Activated T-cell treated with anti-CD3 and anti-CD28 coated beads, Interleukin-2, amount 50 U/mL, for 48 hours (primary cell): ENCODE results near the gene AIP.

Experiments used
- DNase-seq, 2 experiments: peaks; one replicate each; pipeline ENCODE4 v3.0.0-alpha.2; 2020

AIP gene

GRCh38 chr11:67482827-67483798, at the start of gene AIP:
Gene AIP (plus strand): TSS chr11:67483026. CDS start chr11:67483159, 133 bp downstream.
- peak; percentile 98 for DNase-seq

- DNase-seq = peak; percentile 47 to 54
Observed at GRCh38 chr11:67433536-67434394, 49.1 kb upstream of the AIP start.

GRCh38 chr11:67434395-67434881, 48.4 kb upstream of the AIP start:
- peak; percentile 63 to 68 for DNase-seq

- peak; percentile 60 to 66 for DNase-seq
Observed at GRCh38 chr11:67435031-67435726, 47.6 kb upstream of the AIP start.

- peak in 1 of 2 experiments; percentile 42 for DNase-seq
Observed at GRCh38 chr11:67435727-67436458, 46.9 kb upstream of the AIP start.

GRCh38 chr11:67436459-67437081, 46.3 kb upstream of the AIP start:
- peak; percentile 86 for DNase-seq

- DNase-seq = peak; percentile 78 to 79
Observed at GRCh38 chr11:67437082-67437808, 45.6 kb upstream of the AIP start, which contains the start of gene PTPRCAP. Gene PTPRCAP (minus strand): TSS chr11:67437682. CDS start chr11:67437619, 63 bp downstream.

GRCh38 chr11:67437809-67438157, 45.0 kb upstream of the AIP start:
- no peak for DNase-seq

GRCh38 chr11:67438158-67438902, 44.5 kb upstream of the AIP start:
- DNase-seq = peak; percentile 85 to 90

GRCh38 chr11:67439321-67440228, 43.3 kb upstream of the AIP start:
- DNase-seq = peak; percentile 68 to 74

- DNase-seq = peak; percentile 41 to 49
Observed at GRCh38 chr11:67440229-67441097, 42.4 kb upstream of the AIP start.

- DNase-seq = peak in 1 of 2 experiments; percentile 41
Observed at GRCh38 chr11:67441098-67441563, 41.7 kb upstream of the AIP start.

GRCh38 chr11:67441731-67442351, 41.0 kb upstream of the AIP start:
- DNase-seq = peak in 1 of 2 experiments; percentile 33

GRCh38 chr11:67442504-67443404, 40.1 kb upstream of the AIP start:
- DNase-seq = peak in 1 of 2 experiments; percentile 26

GRCh38 chr11:67445515-67445914, 37.3 kb upstream of the AIP start:
- no peak for DNase-seq

GRCh38 chr11:67448220-67448609, 34.6 kb upstream of the AIP start:
- no peak for DNase-seq
